ENCODE data around the gene ANXA2R. TPM values are rescaled to one million over a fixed set of nuclear protein-coding genes. Genes with fewer than 3 reads are reported as not detected.

ANXA2R gene
- total and polyA plus RNA-seq, 2 of the 4 experiments (the other 2 are of a cell fraction): 1.3 to 3.6 TPM

DNA sequence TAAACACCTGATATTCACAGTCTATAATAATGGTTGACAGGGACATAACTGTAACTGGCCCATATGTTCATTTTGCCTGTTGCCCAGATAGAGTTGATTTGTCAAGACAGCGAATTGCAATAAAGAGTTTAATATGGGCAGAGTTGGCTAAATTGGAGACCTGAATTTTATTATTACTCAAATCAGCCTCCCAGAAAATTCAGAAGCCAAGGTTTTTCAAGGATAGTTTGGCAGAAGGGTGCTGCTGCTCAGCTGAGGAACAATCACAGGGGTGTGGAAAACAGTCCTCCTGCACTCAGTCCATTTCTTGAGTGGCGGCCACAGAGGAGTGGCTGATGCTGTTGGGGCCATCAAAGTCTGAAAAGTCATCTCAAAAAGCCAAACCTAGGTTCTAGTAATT, 19.0 kb downstream of the ANXA2R start:
- Histone ChIP-seq H2BK120ac (ENCODE audit: low read depth, low read length) (no peak overlapping the region), H3K79me1 (ENCODE audit: low read depth in 1 of 2, low read length in 2 of 2) (peaks cover 18 to 46% of the 10 kb centered on the region in 2 experiments), H4K8ac (ENCODE audit: low read depth in 2 of 2, low read length in 2 of 2) (no peak overlapping the region), H3K9ac (ENCODE audit: low read depth, low read length) (no peak overlapping the region), H3K4me1 (ENCODE audit: control insufficient read depth, insufficient read depth, low read length) (peaks cover 6% of the 10 kb centered on the region), H3K36me3 (ENCODE audit: control insufficient read depth, insufficient read depth, low read length) (no peaks in the 10 kb centered on the region), H4K20me1 (ENCODE audit: insufficient read depth, low read length) (no peaks in the 10 kb centered on the region), H3K18ac (ENCODE audit: low read depth, low read length) (no peak overlapping the region), H3K4me3 (ENCODE audit: insufficient read depth, low read depth, low read length) (no peak overlapping the region), H3K56ac (ENCODE audit: extremely low read depth, insufficient read depth, low read length) (no peak overlapping the region), H3K4ac (ENCODE audit: low read depth, low read length) (no peak overlapping the region), H2BK15ac (ENCODE audit: low read depth, low read length) (no peak overlapping the region), H3K23ac (ENCODE audit: low read depth, low read length) (peak overlapping the region; percentile 82; the same call in 1 of the 2 replicates), H3K27ac (ENCODE audit: insufficient read depth, low read length) (no peak overlapping the region), H3K9me1 (ENCODE audit: insufficient read depth, low read length) (peaks cover 3% of the 10 kb centered on the region; the same call in 1 of the 2 replicates), H3K9me3 (ENCODE audit: control insufficient read depth, insufficient read depth, low read length) (no peaks in the 10 kb centered on the region), H2BK5ac (ENCODE audit: low read depth, low read length, poor library complexity, severe bottlenecking) (no peak overlapping the region), H4K91ac (ENCODE audit: insufficient read depth, low read depth, low read length) (no peak overlapping the region), H2AK5ac (ENCODE audit: low read depth, low read length) (no peak overlapping the region), H4K5ac (ENCODE audit: low read depth, low read length) (peak overlapping the region; percentile 13; the same call in 1 of the 2 replicates), H2BK20ac (ENCODE audit: low read depth, low read length) (no peak overlapping the region), H3K27me3 (ENCODE audit: control insufficient read depth, insufficient read depth, low read length) (no peaks in the 10 kb centered on the region), H2AFZ (replicated peaks; ENCODE audit: low read length, poor library complexity) (no peak overlapping the region), H2AK9ac (replicated peaks; ENCODE audit: low read depth, low read length, poor library complexity) (no peak overlapping the region), H3K14ac (replicated peaks; ENCODE audit: low read depth, low read length) (no peak overlapping the region), H3K4me2 (ENCODE audit: low read depth, low read length) (no peak overlapping the region)
- POLR2A ChIA-PET (ENCODE audit: unreplicated experiment): interaction anchor here (0.7 kb wide), 1 partner anchor 459 kb away, joined by 7 read pairs; no protein-coding TSS in a partner anchor
- ATAC-seq (ENCODE audit: low read depth) (no peak), DNase-seq (no peak)
- no CpG with 5 or more reads among the region's 2 CpGs for WGBS, 2 experiments (ENCODE audit: extremely low coverage in 2 of 2, insufficient read length in 1 of 2)
- dilution Hi-C loops (cut with HindIII; ENCODE audit: low sequenced_read_pairs, unreplicated experiment) (no loop called here), intact Hi-C loops (cut with micrococcal nuclease) (loop anchor here (2.0 kb wide), 1 partner anchor 14 kb away; no protein-coding TSS in a partner anchor), in situ Hi-C loops (cut with MboI; ENCODE audit: low sequenced_read_pairs) (no loop called here)
- TF ChIP-seq FOS (IDR thresholded peaks at IDR 0.05; ENCODE audit: low read depth, low read length): no peak
- TF ChIP-seq MAZ (IDR thresholded peaks at IDR 0.05; ENCODE audit: borderline replicate concordance, low read depth, low read length): no peak
- no peak for TF ChIP-seq MAFK (IDR thresholded peaks at IDR 0.05; ENCODE audit: low read depth, low read length)
- TF ChIP-seq BHLHE40 (IDR thresholded peaks at IDR 0.05; ENCODE audit: low read depth, low read length): no peak
- no peak for TF ChIP-seq RCOR1 (IDR thresholded peaks at IDR 0.05; ENCODE audit: insufficient replicate concordance, low read length)
- no peak for TF ChIP-seq POLR2A (IDR thresholded peaks at IDR 0.05; ENCODE audit: low read depth, low read length)
- no peak for TF ChIP-seq CTCF (conservative IDR thresholded peaks at IDR 0.05; ENCODE audit: low read depth, low read length)
- no peak for TF ChIP-seq RFX5 (IDR thresholded peaks at IDR 0.05; ENCODE audit: low read depth, low read length)
- TF ChIP-seq CEBPB (IDR thresholded peaks at IDR 0.05; ENCODE audit: low read depth, low read length): no peak
- TF ChIP-seq NFE2L2 (IDR thresholded peaks at IDR 0.05; ENCODE audit: low read depth, low read length): no peak
- TF ChIP-seq SMC3 (IDR thresholded peaks at IDR 0.05; ENCODE audit: low read depth, low read length): no peak
- no peak for TF ChIP-seq RAD21 (IDR thresholded peaks at IDR 0.05; ENCODE audit: low read length)
- TF ChIP-seq, protein P1, sequence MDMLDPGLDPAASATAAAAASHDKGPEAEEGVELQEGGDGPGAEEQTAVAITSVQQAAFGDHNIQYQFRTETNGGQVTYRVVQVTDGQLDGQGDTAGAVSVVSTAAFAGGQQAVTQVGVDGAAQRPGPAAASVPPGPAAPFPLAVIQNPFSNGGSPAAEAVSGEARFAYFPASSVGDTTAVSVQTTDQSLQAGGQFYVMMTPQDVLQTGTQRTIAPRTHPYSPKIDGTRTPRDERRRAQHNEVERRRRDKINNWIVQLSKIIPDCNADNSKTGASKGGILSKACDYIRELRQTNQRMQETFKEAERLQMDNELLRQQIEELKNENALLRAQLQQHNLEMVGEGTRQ (IDR thresholded peaks at IDR 0.05; ENCODE audit: low read depth, low read length): no peak
- TF ChIP-seq CHD1 (IDR thresholded peaks at IDR 0.05; ENCODE audit: low read depth, low read length): no peak
- TF ChIP-seq ELK1 (IDR thresholded peaks at IDR 0.05; ENCODE audit: borderline replicate concordance, low read depth, low read length): no peak
- no peak for TF ChIP-seq MXI1 (IDR thresholded peaks at IDR 0.05; ENCODE audit: borderline replicate concordance, low read depth, low read length)
- no TSS peak for BruUV-seq (replicated peaks)
- CTCF ChIA-PET: interaction anchor here (0.6 to 3.0 kb wide), 6 partner anchors 11 to 108 kb away, joined by 3 to 20 read pairs (median 5); no protein-coding TSS in a partner anchor
